Measurements from ENCODE around the gene NRBF2. TPM values are rescaled to one million over a fixed set of nuclear protein-coding genes. Genes with fewer than 3 reads are reported as not detected.

The NRBF2 gene
- total and polyA plus RNA-seq, 9 donors = 4.8 to 21.4 (median 12.9) TPM

DNA sequence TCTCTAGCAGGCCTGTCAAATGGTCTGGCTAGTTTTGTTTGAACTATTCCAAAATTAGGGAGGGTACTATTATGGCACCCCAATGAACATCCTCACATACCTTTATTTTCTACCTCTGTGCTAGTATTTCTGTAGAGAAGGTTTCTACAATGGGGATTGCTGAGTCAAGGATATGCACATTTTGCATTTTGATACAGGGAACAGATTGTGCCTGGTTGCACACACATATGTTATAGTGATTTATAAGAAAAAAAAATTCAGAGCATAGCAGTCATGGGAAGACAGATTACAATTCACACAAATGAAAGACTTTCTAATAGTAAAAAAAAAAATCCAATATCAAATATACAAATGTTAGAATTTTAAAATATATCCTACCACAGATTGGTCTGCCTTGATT lies 14.1 kb upstream of the NRBF2 start:
- intact Hi-C loops (cut with DNase I) = no loop called here

GRCh38 chr10:63120554-63120953 lies 12.6 kb upstream of the NRBF2 start:
- Histone ChIP-seq H3K36me3 (no peaks in the 10 kb centered on the region), H3K27ac (no peak overlapping the region), H3K4me1 (ENCODE audit: insufficient read depth) (no peaks in the 10 kb centered on the region), H3K27me3 (no peaks in the 10 kb centered on the region), H3K4me3 (no peak overlapping the region), H3K9me3 (no peaks in the 10 kb centered on the region)
- DNase-seq = no peak
- intact Hi-C loops (cut with DNase I) = no loop called here
- TF ChIP-seq, protein P1, sequence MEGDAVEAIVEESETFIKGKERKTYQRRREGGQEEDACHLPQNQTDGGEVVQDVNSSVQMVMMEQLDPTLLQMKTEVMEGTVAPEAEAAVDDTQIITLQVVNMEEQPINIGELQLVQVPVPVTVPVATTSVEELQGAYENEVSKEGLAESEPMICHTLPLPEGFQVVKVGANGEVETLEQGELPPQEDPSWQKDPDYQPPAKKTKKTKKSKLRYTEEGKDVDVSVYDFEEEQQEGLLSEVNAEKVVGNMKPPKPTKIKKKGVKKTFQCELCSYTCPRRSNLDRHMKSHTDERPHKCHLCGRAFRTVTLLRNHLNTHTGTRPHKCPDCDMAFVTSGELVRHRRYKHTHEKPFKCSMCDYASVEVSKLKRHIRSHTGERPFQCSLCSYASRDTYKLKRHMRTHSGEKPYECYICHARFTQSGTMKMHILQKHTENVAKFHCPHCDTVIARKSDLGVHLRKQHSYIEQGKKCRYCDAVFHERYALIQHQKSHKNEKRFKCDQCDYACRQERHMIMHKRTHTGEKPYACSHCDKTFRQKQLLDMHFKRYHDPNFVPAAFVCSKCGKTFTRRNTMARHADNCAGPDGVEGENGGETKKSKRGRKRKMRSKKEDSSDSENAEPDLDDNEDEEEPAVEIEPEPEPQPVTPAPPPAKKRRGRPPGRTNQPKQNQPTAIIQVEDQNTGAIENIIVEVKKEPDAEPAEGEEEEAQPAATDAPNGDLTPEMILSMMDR (IDR thresholded peaks at IDR 0.05) = no peak
- no peak for TF ChIP-seq EP300 (IDR thresholded peaks at IDR 0.05)
- no peak for TF ChIP-seq POLR2A (IDR thresholded peaks at IDR 0.05)

More for the DNA sequence above, 14.1 kb upstream of the NRBF2 start:
- Histone ChIP-seq H3K4me1 (ENCODE audit: insufficient read depth) (no peaks in the 10 kb centered on the region), H3K27ac (no peak overlapping the region), H3K9me3 (no peaks in the 10 kb centered on the region), H3K27me3 (no peaks in the 10 kb centered on the region), H3K36me3 (no peaks in the 10 kb centered on the region), H3K4me3 (no peak overlapping the region)
- TF ChIP-seq POLR2A (IDR thresholded peaks at IDR 0.05) = no peak
- TF ChIP-seq, protein P1 (IDR thresholded peaks at IDR 0.05) = no peak
- no peak for TF ChIP-seq EP300 (IDR thresholded peaks at IDR 0.05)
- no peak for DNase-seq

DNA sequence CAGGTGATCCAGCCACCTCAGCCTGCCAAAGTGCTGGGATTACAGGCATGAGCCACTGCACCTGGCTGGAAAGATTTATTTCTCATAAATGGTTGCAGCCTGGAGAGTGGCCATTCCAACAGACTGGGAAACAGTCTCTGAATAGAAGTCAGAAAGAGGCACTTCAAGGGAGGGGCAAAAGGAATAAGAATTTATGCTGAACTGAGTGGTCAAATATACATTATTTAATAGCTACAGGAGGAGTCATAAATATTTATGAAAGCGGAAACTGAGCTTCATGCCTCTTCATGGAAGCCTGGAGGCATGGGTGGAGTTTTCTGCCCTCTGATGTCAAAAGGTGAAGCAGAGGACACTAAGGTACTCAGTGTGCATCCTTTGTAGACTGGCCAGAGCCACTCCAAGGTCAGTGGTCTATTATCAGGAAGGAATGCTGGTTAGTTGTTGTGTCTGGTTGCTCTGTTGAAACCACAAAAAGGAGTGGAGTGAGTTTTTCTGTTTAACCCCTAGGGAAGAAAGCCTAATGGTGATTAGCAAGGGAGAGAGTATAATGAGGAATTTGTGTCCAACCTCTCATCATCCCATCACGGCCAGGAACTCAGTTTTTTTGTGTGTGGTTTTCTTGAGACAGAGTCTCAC lies 9.3 kb upstream of the NRBF2 start:
- Histone ChIP-seq H3K4me3 (no peak overlapping the region), H3K4me1 (ENCODE audit: insufficient read depth) (no peaks in the 10 kb centered on the region), H3K27me3 (no peaks in the 10 kb centered on the region), H3K36me3 (no peaks in the 10 kb centered on the region), H3K9me3 (no peaks in the 10 kb centered on the region), H3K27ac (no peak overlapping the region)
- 48 to 61% (median 55%) methylated on average over 2 of the region's 2 CpGs for WGBS, 3 donors
- TF ChIP-seq EP300 (IDR thresholded peaks at IDR 0.05) (no peak), POLR2A (IDR thresholded peaks at IDR 0.05) (no peak)
- TF ChIP-seq, protein P1 (IDR thresholded peaks at IDR 0.05) = no peak
- no peak for DNase-seq
- intact Hi-C loops (cut with DNase I) = no loop called here

GRCh38 chr10:63125459-63125858 lies 7.7 kb upstream of the NRBF2 start:
- Histone ChIP-seq H3K4me3 (no peak overlapping the region), H3K27ac (no peak overlapping the region), H3K36me3 (no peaks in the 10 kb centered on the region), H3K4me1 (ENCODE audit: insufficient read depth) (no peaks in the 10 kb centered on the region), H3K27me3 (no peaks in the 10 kb centered on the region), H3K9me3 (no peaks in the 10 kb centered on the region)
- no peak for TF ChIP-seq POLR2A (IDR thresholded peaks at IDR 0.05)
- TF ChIP-seq EP300 (IDR thresholded peaks at IDR 0.05) = no peak
- TF ChIP-seq, protein P1 (IDR thresholded peaks at IDR 0.05) = no peak
- intact Hi-C loops (cut with DNase I) = no loop called here
- DNase-seq = no peak
- 85 to 93% (median 86%) methylated on average over 2 of the region's 2 CpGs for WGBS, 3 donors

Data from ovary (tissue), 9 donors.